NCI-H748 (cell line): ENCODE results near the gene AOC3.
"Not testable (repeated sequence)": the region's sequence is repeated elsewhere in the genome, so short reads cannot be mapped to it uniquely, and the experiment has no call there.

ENCODE experiments used
- DNase-seq: peaks from one replicate; lab custom pipeline; 2025; ENCODE audit not compliant: unreplicated experiment; lab: John Stamatoyannopoulos, UW

AOC3 gene

GRCh38 chr17:42843358-42843934, 7.6 kb upstream of the AOC3 start:
- peak; percentile 63 for DNase-seq

- DNase-seq = no peak
Observed at GRCh38 chr17:42844271-42844670, 6.7 kb upstream of the AOC3 start, which contains the start of gene AOC2. Gene AOC2 (plus strand): TSS chr17:42844580. CDS start chr17:42844627, 47 bp downstream.

GRCh38 chr17:42844761-42845555, 6.0 kb upstream of the AOC3 start:
- no peak for DNase-seq

GRCh38 chr17:42845556-42845917, 5.5 kb upstream of the AOC3 start:
- DNase-seq = no peak

GRCh38 chr17:42845918-42846593, 4.9 kb upstream of the AOC3 start:
- no peak for DNase-seq

- DNase-seq = no peak
Observed at GRCh38 chr17:42846594-42847280, 4.3 kb upstream of the AOC3 start.

- DNase-seq = peak; percentile 37
Observed at GRCh38 chr17:42848093-42848492, 2.9 kb upstream of the AOC3 start.

GRCh38 chr17:42849031-42849430, 2.0 kb upstream of the AOC3 start:
- DNase-seq = no peak

- no peak for DNase-seq
Observed at GRCh38 chr17:42849451-42850181, 1.4 kb upstream of the AOC3 start.

GRCh38 chr17:42851371-42852240, 607 bp downstream of the AOC3 start:
- not testable (repeated sequence) for DNase-seq

GRCh38 chr17:42852351-42852750, 1.4 kb downstream of the AOC3 start:
- no peak for DNase-seq

GRCh38 chr17:42853004-42853403, 2.0 kb downstream of the AOC3 start:
- no peak for DNase-seq

- no peak for DNase-seq
Observed at GRCh38 chr17:42853597-42853967, 2.6 kb downstream of the AOC3 start.

- DNase-seq = peak; percentile 14
Observed at GRCh38 chr17:42853968-42854790, 3.2 kb downstream of the AOC3 start.

GRCh38 chr17:42855048-42855596, 4.1 kb downstream of the AOC3 start:
- no peak for DNase-seq

GRCh38 chr17:42856093-42856492, 5.1 kb downstream of the AOC3 start:
- DNase-seq = not testable (repeated sequence)

- DNase-seq = not testable (repeated sequence)
Observed at GRCh38 chr17:42856516-42856915, 5.5 kb downstream of the AOC3 start.

- DNase-seq = no peak
Observed at GRCh38 chr17:42857389-42857788, 6.4 kb downstream of the AOC3 start.

- DNase-seq = no peak
Observed at GRCh38 chr17:42865638-42866094, 14.7 kb downstream of the AOC3 start.
